CD4-positive, alpha-beta T cell treated with Interleukin-17A for 4 hours (primary cell): Measurements from ENCODE around the gene TRIM25.
"Not testable (repeated sequence)": the region's sequence is repeated elsewhere in the genome, so short reads cannot be mapped to it uniquely, and the experiment has no call there.

Experiments
- DNase-seq: peaks from one replicate; pipeline ENCODE4 v3.0.0-alpha.2; 2020; ENCODE audit warnings: mixed read lengths

The TRIM25 gene

GRCh38 chr17:56913867-56914580 lies at the start of gene TRIM25:
TRIM25 (minus strand) TSS chr17:56914049; CDS start chr17:56913988, 61 bp downstream.
- peak; percentile 94 for DNase-seq

- DNase-seq = peak; percentile 94
Measured at GRCh38 chr17:56960596-56961538, 47.0 kb upstream of the TRIM25 start, which contains the start of gene COIL. COIL (minus strand) TSS chr17:56961050; CDS start chr17:56961019, 31 bp downstream.

GRCh38 chr17:56956992-56957391 lies 43.1 kb upstream of the TRIM25 start:
- no peak for DNase-seq

GRCh38 chr17:56949595-56949994 lies 35.7 kb upstream of the TRIM25 start:
- DNase-seq = no peak

- DNase-seq = no peak
Measured at GRCh38 chr17:56948491-56948890, 34.6 kb upstream of the TRIM25 start.

- no peak for DNase-seq
Measured at GRCh38 chr17:56947741-56948140, 33.9 kb upstream of the TRIM25 start.

- no peak for DNase-seq
Measured at GRCh38 chr17:56945938-56946505, 32.2 kb upstream of the TRIM25 start.

- DNase-seq = no peak
Measured at GRCh38 chr17:56943505-56944125, 29.8 kb upstream of the TRIM25 start.

- DNase-seq = no peak
Measured at GRCh38 chr17:56939869-56940484, 26.1 kb upstream of the TRIM25 start.

- not testable (repeated sequence) for DNase-seq
Measured at GRCh38 chr17:56938206-56938605, 24.4 kb upstream of the TRIM25 start.

- DNase-seq = no peak
Measured at GRCh38 chr17:56937687-56938086, 23.8 kb upstream of the TRIM25 start.

GRCh38 chr17:56936697-56937322 lies 23.0 kb upstream of the TRIM25 start:
- DNase-seq = no peak

GRCh38 chr17:56935461-56935860 lies 21.6 kb upstream of the TRIM25 start:
- no peak for DNase-seq

- DNase-seq = no peak
Measured at GRCh38 chr17:56934280-56934679, 20.4 kb upstream of the TRIM25 start.

GRCh38 chr17:56933868-56934267 lies 20.0 kb upstream of the TRIM25 start:
- no peak for DNase-seq

- DNase-seq = no peak
Measured at GRCh38 chr17:56933151-56933745, 19.4 kb upstream of the TRIM25 start.

GRCh38 chr17:56930739-56931337 lies 17.0 kb upstream of the TRIM25 start:
- DNase-seq = no peak

GRCh38 chr17:56929362-56929969 lies 15.6 kb upstream of the TRIM25 start:
- DNase-seq = no peak

- DNase-seq = no peak
Measured at GRCh38 chr17:56928586-56928985, 14.7 kb upstream of the TRIM25 start.

- DNase-seq = no peak
Measured at GRCh38 chr17:56926704-56927103, 12.9 kb upstream of the TRIM25 start.

- no peak for DNase-seq
Measured at GRCh38 chr17:56926270-56926669, 12.4 kb upstream of the TRIM25 start.
